Transverse colon (tissue), 4 donors: ENCODE data around the gene STT3B. TPM values are rescaled to one million over a fixed set of nuclear protein-coding genes. Genes with fewer than 3 reads are reported as not detected.

Source experiments
- DNase-seq: peaks from one replicate; pipeline ENCODE4 v3.0.0-alpha.2; 2019
- H3K27ac ChIP-seq, 4 donors: fragments of 200-600 bp; sonication (generic); 2 replicates each; pipeline ENCODE4 v1.5.1; 2016 to 2018; ENCODE audit warnings: inconsistent platforms in 4 of 4
- H3K27me3 ChIP-seq: fragments of 200-600 bp; sonication (generic); 2 replicates; pipeline ENCODE4 v1.5.1; 2017; ENCODE audit warnings: inconsistent platforms
- H3K36me3 ChIP-seq, 4 donors: fragments of 200-600 bp; sonication (generic); 2 replicates each; pipeline ENCODE4 v1.5.1; 2017 to 2019; ENCODE audit warnings: inconsistent platforms in 4 of 4
- H3K4me1 ChIP-seq, 4 donors: fragments of 200-600 bp; sonication (generic); 2 replicates each; pipeline ENCODE4 v1.5.1; 2017 to 2020; ENCODE audit warnings: inconsistent platforms in 4 of 4
- H3K4me3 ChIP-seq, 4 donors: fragments of 200-600 bp; sonication (generic); 1 replicate in 1 of 4; 2 replicates in 3 of 4; pipeline versions ENCODE4 v1.5.1 to v1.6.1; 2017 to 2019; ENCODE audit warnings: inconsistent platforms in 4 of 4
- H3K9me3 ChIP-seq, 2 donors: fragments of 200-600 bp; sonication (generic); 2 replicates each; pipeline ENCODE4 v1.5.1; 2017 to 2019; ENCODE audit warnings: inconsistent platforms in 2 of 2
- EP300 ChIP-seq: sonication (generic); formaldehyde crosslinking; IDR thresholded peaks from one replicate; pipeline ENCODE4 v1.6.1; 2017; ENCODE audit warnings: antibody characterized with exemption, low read depth
- POLR2A ChIP-seq: fragments of 450-650 bp; IDR thresholded peaks from one replicate; pipeline ENCODE4 v1.6.1; 2016; ENCODE audit warnings: antibody characterized with exemption, mild to moderate bottlenecking, moderate library complexity
- POLR2AphosphoS5 ChIP-seq, 3 donors: sonication (generic); formaldehyde crosslinking; IDR thresholded peaks; one replicate each; pipeline ENCODE4 v1.6.1; 2016; ENCODE audit warnings: antibody characterized with exemption in 3 of 3
- WGBS, 2 donors: methylation state at CpG; one replicate each; pipeline ENCODE4 v1.1.5; 2018; ENCODE audit warnings: low coverage in 1 of 2; 5-methylcytosine and 5-hydroxymethylcytosine counted together
- in situ Hi-C, 4 donors: fragments of 200-750 bp; cut with MboI; loops; one replicate each; pipeline versions ENCODE4 v1.15.0 to v1.15.1; 2017; ENCODE audit warnings: low sequenced_read_pairs in 3 of 4, low pct_ligation_motif_present in 1 of 4, low pct_unique_long_range_greater_than_20kb in 1 of 4
- intact Hi-C: fragments of 100-400 bp; cut with DNase I; formaldehyde crosslinking; loops from one replicate; pipeline ENCODE4 v1.15.1; 2023; ENCODE audit warnings: low total_unique reads
- total RNA-seq, 4 donors: library from RNA; depleted of rRNA; stranded (reverse); fragments of >200 nt; gene quantifications; one replicate each; pipeline ENCODE4 v1.1.0, GENCODE V29; 2016
- TF ChIP-seq, protein P1 (sequence below), 5 experiments: fragments of 200-600 bp in 3 of 5; fragments of 450-650 bp in 2 of 5; sonication (generic) in 3 of 5; IDR thresholded peaks; 1 replicate in 2 of 5; 2 replicates in 3 of 5; pipeline ENCODE4 v1.5.1; 2016 to 2017; ENCODE audit warnings: antibody characterized with exemption in 5 of 5, inconsistent platforms in 3 of 5, mild to moderate bottlenecking in 2 of 5, moderate library complexity in 1 of 5

STT3B gene
- total RNA-seq, 4 donors from 2014 or later = 32.8 to 128 (median 60.9) TPM

DNA sequence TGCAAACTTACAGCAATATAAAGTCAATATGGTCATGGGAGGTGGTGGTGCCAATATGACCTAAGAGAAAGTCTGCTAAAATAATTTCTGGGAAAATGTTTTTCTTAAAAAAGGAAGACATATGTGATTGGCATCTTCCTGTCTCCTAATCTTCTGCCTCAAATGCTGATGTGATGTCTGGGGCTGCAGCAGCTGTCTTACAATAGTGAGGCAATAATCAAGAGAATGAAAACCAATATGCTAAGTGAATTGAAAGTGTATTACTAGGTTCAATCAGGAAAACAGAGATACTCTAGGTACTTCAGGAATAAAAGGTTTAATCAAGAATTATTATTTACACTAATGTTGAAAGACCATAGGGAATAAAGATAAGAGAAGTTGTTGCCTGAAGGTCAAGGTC is 7.2 kb upstream of the STT3B start:
- in situ Hi-C loops = no loop called here
- TF ChIP-seq EP300 (no peak), POLR2AphosphoS5 (IDR thresholded peaks at IDR 0.05) (no peak), POLR2A (no peak)
- TF ChIP-seq, protein P1, sequence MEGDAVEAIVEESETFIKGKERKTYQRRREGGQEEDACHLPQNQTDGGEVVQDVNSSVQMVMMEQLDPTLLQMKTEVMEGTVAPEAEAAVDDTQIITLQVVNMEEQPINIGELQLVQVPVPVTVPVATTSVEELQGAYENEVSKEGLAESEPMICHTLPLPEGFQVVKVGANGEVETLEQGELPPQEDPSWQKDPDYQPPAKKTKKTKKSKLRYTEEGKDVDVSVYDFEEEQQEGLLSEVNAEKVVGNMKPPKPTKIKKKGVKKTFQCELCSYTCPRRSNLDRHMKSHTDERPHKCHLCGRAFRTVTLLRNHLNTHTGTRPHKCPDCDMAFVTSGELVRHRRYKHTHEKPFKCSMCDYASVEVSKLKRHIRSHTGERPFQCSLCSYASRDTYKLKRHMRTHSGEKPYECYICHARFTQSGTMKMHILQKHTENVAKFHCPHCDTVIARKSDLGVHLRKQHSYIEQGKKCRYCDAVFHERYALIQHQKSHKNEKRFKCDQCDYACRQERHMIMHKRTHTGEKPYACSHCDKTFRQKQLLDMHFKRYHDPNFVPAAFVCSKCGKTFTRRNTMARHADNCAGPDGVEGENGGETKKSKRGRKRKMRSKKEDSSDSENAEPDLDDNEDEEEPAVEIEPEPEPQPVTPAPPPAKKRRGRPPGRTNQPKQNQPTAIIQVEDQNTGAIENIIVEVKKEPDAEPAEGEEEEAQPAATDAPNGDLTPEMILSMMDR (IDR thresholded peaks at IDR 0.05) = no peak

DNA sequence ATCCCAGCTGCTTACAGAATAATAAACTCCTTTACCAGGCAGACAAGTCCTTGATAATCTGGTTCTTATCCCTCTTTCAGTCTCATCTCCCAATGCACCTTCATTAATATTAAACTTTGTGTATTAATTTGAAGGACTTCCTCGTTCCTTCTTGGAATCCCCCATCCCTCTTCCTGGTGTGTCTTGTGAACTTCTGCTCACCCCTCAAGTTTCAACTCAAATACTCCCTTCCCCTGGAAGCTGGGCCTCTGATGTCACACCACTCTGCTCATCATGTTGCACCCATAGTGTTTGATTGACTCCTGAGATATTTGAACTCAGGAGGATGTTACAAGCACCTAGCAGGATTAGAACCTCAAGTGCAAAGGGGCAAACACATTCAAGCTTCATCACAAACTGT is 3.3 kb upstream of the STT3B start:
- no peak for DNase-seq
- intact Hi-C loops (no loop called here), in situ Hi-C loops (no loop called here)
- TF ChIP-seq EP300 (no peak), POLR2AphosphoS5 (IDR thresholded peaks at IDR 0.05) (no peak), POLR2A (no peak)
- TF ChIP-seq, protein P1 (IDR thresholded peaks at IDR 0.05) = no peak
- Histone ChIP-seq H3K9me3 (no peaks in the 10 kb centered on the region), H3K27me3 (no peaks in the 10 kb centered on the region), H3K36me3 (no peaks in the 10 kb centered on the region), H3K4me1 (peaks cover 3 to 16% (median 13%) of the 10 kb centered on the region in 4 donors), H3K27ac (no peak overlapping the region), H3K4me3 (no peak overlapping the region)
- 0 to 29% methylated on average over 1 of the region's 1 CpG for WGBS, 2 donors

More for the DNA sequence above, 7.2 kb upstream of the STT3B start:
- no peak for DNase-seq
- Histone ChIP-seq H3K36me3 (no peaks in the 10 kb centered on the region), H3K27ac (no peak overlapping the region), H3K4me1 (peaks cover 0 to 2% (median under 1%) of the 10 kb centered on the region in 4 donors), H3K27me3 (no peaks in the 10 kb centered on the region), H3K4me3 (no peak overlapping the region), H3K9me3 (no peaks in the 10 kb centered on the region)
- intact Hi-C loops = no loop called here

DNA sequence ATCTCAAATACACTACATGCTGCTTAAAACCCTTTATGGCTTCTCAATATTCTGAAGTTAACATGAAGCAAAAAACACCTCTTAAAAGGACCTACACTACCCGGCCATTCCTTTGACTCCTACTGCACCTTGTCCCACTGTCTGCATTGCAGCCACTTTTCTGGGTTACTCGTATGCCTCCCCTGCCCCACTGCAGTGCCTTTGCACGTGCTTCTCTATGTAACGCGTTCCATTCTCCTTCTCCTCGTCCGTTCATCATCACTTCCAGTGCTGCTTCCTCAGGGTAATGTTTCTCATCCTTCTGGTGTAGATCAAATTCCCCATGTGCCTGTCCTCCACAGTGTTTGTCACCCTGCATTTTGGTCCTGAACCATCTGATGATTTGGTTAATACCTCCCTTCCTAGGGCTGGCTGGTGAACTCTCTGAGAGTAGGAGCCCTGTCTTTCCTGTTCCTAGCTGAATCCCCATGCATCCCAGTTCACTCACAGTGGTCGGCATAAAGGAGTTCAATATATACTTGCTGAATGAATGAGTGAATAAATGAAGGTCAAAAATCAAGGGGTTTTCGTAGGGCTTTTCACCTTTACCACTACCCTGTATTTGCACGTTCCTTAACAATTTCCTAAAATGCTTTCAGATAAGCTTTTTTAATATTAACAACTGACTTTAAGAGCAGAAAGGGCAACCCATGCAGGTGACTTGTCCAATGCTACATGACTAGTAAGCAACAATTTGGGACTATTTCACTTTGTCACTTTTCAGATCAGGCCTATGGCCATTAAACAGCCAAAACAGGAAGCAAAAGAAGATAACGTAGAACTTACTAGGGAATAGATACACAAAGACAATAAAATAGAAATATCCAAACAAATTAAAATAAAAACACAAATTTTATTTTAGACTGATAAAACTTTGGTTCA is 2.4 kb upstream of the STT3B start:
- in situ Hi-C loops (no loop called here), intact Hi-C loops (no loop called here)
- DNase-seq = no peak
- WGBS, 2 donors = 90 to 94% methylated on average over 10 to 11 of the region's 11 CpGs
- Histone ChIP-seq H3K4me1 (peaks cover 3 to 24% (median 19%) of the 10 kb centered on the region in 4 donors), H3K27me3 (no peaks in the 10 kb centered on the region), H3K27ac (peak overlapping the region in 1 of 4 donors; percentile 98), H3K4me3 (peak overlapping the region in 1 of 4 donors; percentile 85), H3K9me3 (no peaks in the 10 kb centered on the region), H3K36me3 (no peaks in the 10 kb centered on the region)
- no peak for TF ChIP-seq POLR2AphosphoS5 (IDR thresholded peaks at IDR 0.05)
- no peak for TF ChIP-seq EP300
- TF ChIP-seq, protein P1 (IDR thresholded peaks at IDR 0.05) = no peak
- TF ChIP-seq POLR2A = no peak

DNA sequence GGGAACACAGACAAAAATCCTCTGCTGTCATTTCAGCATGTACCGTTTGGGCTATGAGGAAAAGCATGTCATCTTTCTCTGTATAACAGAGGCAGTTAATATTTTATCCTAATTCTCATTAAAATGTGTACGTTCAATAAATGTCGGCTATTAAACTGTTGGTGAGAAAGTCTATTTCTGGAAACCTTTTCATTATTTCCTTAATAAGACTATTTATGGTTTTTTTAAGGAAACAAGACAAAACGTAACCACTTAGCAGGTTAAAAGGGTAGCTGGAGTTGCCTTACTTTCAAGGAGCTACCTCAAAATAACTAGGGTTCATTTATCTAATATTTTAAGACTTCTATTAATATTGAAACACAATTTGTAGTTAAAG is 1.8 kb upstream of the STT3B start:
- Histone ChIP-seq H3K27ac (peak overlapping the region; percentile 95 to 100 (median 98)), H3K27me3 (no peaks in the 10 kb centered on the region), H3K4me1 (peaks cover 3 to 31% (median 26%) of the 10 kb centered on the region in 4 donors), H3K9me3 (no peaks in the 10 kb centered on the region), H3K36me3 (no peaks in the 10 kb centered on the region), H3K4me3 (peak overlapping the region in 3 of 4 donors; percentile 62 to 98 (median 85))
- in situ Hi-C loops (no loop called here), intact Hi-C loops (no loop called here)
- no peak for TF ChIP-seq POLR2AphosphoS5 (IDR thresholded peaks at IDR 0.05)
- TF ChIP-seq POLR2A = no peak
- TF ChIP-seq EP300 = no peak
- TF ChIP-seq, protein P1 (IDR thresholded peaks at IDR 0.05) = no peak
- WGBS, 2 donors = 35 to 37% methylated on average over 4 of the region's 4 CpGs
- DNase-seq = no peak
